A204.1 (cell line): ENCODE results near the gene VN1R5.

Experiments
- FAIRE-seq: peaks from 2 replicates; lab custom pipeline; 2012; peaks lifted over from hg19 to GRCh38; lab: Jason Lieb, UNC

Gene VN1R5

GRCh38 chr1:247303216-247303615 lies 47.3 kb downstream of the VN1R5 start:
- FAIRE-seq: no peak

DNA sequence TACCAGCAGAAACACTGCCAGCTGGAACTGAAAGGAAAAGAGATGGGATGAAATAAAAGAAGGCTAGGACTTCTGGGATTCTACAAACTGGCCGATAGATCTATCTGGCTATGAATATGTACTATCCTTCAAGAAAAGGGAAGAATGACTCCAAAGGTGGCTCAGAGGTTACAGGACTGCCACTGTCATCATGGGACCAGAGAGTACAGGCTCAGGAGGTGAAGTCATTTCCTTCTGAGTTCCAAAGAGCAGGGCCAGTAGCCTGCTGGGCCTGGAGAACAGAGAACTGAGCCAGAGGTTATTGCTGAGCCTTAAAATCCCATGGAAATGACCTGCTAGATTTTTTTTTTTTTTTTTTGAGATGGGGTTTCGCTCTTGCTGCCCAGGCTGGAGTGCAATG lies 48.2 kb downstream of the VN1R5 start:
- FAIRE-seq: no peak
